KMS-11 (cell line): Measurements from ENCODE around the gene KNCN.

Source experiments
- H2AFZ ChIP-seq: fragments of 200-600 bp; sonication (generic); 2 replicates; pipeline ENCODE4 v1.6.1; 2016; ENCODE audit warnings: antibody characterized with exemption, mixed run types, low read depth
- H3K27ac ChIP-seq: fragments of 200-600 bp; sonication (generic); 2 replicates; pipeline ENCODE4 v1.6.1; 2016; ENCODE audit warnings: mild to moderate bottlenecking, mixed run types
- H3K27me3 ChIP-seq: fragments of 200-600 bp; sonication (generic); 2 replicates; pipeline ENCODE4 v1.6.1; 2017; ENCODE audit warnings: mild to moderate bottlenecking, low read depth, mixed run types, moderate library complexity; ENCODE audit not compliant: insufficient read depth
- H3K36me3 ChIP-seq: fragments of 200-600 bp; sonication (generic); 2 replicates; pipeline ENCODE4 v1.6.1; 2017; ENCODE audit warnings: mild to moderate bottlenecking, mixed run types; ENCODE audit not compliant: insufficient read depth
- H3K4me1 ChIP-seq: fragments of 200-600 bp; sonication (generic); 2 replicates; pipeline ENCODE4 v1.6.1; 2016; ENCODE audit warnings: mild to moderate bottlenecking, low read depth, mixed run types; ENCODE audit not compliant: poor library complexity, severe bottlenecking
- H3K4me2 ChIP-seq: fragments of 200-600 bp; sonication (generic); 2 replicates; pipeline ENCODE4 v1.7.0; 2016; ENCODE audit warnings: mild to moderate bottlenecking, mixed run types
- H3K4me3 ChIP-seq: fragments of 200-600 bp; sonication (generic); IDR thresholded peaks from 2 replicates; pipeline ENCODE4 v1.6.1; 2017; ENCODE audit warnings: low read depth, low read length, mixed read lengths; ENCODE audit not compliant: insufficient read depth
- H3K79me2 ChIP-seq: fragments of 200-600 bp; sonication (generic); 2 replicates; pipeline ENCODE4 v1.6.1; 2016; ENCODE audit warnings: low read depth, mixed run types; ENCODE audit not compliant: insufficient read depth
- H3K9ac ChIP-seq: fragments of 200-600 bp; sonication (generic); 2 replicates; pipeline ENCODE4 v1.6.1; 2016; ENCODE audit warnings: mild to moderate bottlenecking, mixed run types
- H4K20me1 ChIP-seq: fragments of 200-600 bp; sonication (generic); 2 replicates; pipeline ENCODE4 v1.6.1; 2016; ENCODE audit warnings: mild to moderate bottlenecking, mixed run types; ENCODE audit not compliant: insufficient read depth
- CTCF ChIP-seq: fragments of 200-600 bp; sonication (generic); conservative IDR thresholded peaks from 2 replicates; pipeline ENCODE4 v1.6.1; 2017; ENCODE audit warnings: low read depth, mild to moderate bottlenecking, antibody characterized with exemption, low read length, moderate library complexity, mixed read lengths

Gene KNCN

GRCh38 chr1:46587069-46587468 is 35.6 kb upstream of the KNCN start:
- H2AFZ ChIP-seq: no peak overlapping the region
- H3K27me3 ChIP-seq: no peaks in the 10 kb centered on the region
- H3K4me3 ChIP-seq: no peak overlapping the region
- no peak overlapping the region for H3K27ac ChIP-seq
- TF ChIP-seq CTCF: no peak
- no peaks in the 10 kb centered on the region for H3K79me2 ChIP-seq
- no peak overlapping the region for H3K9ac ChIP-seq
- H3K4me2 ChIP-seq: no peak overlapping the region
- no peaks in the 10 kb centered on the region for H4K20me1 ChIP-seq
- peaks cover 10% of the 10 kb centered on the region for H3K4me1 ChIP-seq
- no peaks in the 10 kb centered on the region for H3K36me3 ChIP-seq

GRCh38 chr1:46585312-46585938 is 34.0 kb upstream of the KNCN start:
- no peak for TF ChIP-seq CTCF
- H3K79me2 ChIP-seq: no peaks in the 10 kb centered on the region
- no peaks in the 10 kb centered on the region for H3K27me3 ChIP-seq
- no peak overlapping the region for H3K4me3 ChIP-seq
- H3K36me3 ChIP-seq: no peaks in the 10 kb centered on the region
- H2AFZ ChIP-seq: no peak overlapping the region
- no peak overlapping the region for H3K4me2 ChIP-seq
- H3K4me1 ChIP-seq: no peaks in the 10 kb centered on the region
- H3K27ac ChIP-seq: no peak overlapping the region
- H3K9ac ChIP-seq: no peak overlapping the region
- no peaks in the 10 kb centered on the region for H4K20me1 ChIP-seq

DNA sequence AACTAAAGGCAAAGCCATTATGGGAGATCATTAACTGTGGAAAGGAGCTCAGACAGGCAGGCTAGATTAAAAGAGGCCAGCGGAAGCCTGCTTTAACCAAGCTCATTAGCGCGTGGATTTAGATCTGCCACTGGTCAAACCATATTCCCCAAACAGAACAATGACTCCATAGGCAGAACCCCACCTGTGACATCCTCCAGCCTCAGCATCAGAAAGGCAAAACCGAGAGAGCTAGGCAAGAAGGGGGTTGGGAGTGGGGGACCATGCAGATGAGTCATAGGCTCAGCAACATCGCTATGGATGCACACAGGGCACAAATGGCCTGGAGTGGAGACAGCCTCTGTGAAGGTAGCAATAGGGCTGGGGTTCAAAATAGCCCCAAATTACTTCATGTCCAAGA is 32.0 kb upstream of the KNCN start:
- no peak overlapping the region for H2AFZ ChIP-seq
- no peaks in the 10 kb centered on the region for H4K20me1 ChIP-seq
- H3K4me2 ChIP-seq: no peak overlapping the region
- H3K4me3 ChIP-seq: no peak overlapping the region
- H3K36me3 ChIP-seq: no peaks in the 10 kb centered on the region
- no peaks in the 10 kb centered on the region for H3K4me1 ChIP-seq
- no peaks in the 10 kb centered on the region for H3K27me3 ChIP-seq
- no peak overlapping the region for H3K9ac ChIP-seq
- H3K79me2 ChIP-seq: no peaks in the 10 kb centered on the region
- TF ChIP-seq CTCF: no peak
- H3K27ac ChIP-seq: no peak overlapping the region

DNA sequence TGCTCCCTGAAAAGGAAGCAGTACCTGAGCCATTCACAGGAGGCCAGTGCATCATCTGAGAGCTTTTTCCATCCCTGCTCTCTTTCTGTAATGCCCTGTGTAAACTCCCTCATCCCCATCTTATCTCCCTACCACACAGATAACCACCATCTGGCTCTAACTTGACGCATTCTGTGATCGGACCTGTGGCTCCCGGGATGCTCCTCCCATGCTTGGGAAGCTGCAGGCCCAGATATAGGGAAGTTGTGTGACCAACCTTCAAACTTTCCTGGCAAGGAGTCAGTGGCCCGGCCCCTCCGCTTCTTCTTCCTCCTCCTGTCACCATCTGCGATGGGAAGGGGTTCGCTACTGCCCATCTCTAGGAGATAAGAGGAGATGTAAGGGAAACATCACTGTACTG is 31.5 kb upstream of the KNCN start:
- no peak overlapping the region for H3K4me2 ChIP-seq
- H3K36me3 ChIP-seq: no peaks in the 10 kb centered on the region
- H3K27me3 ChIP-seq: no peaks in the 10 kb centered on the region
- H3K27ac ChIP-seq: no peak overlapping the region
- no peak overlapping the region for H3K9ac ChIP-seq
- no peak overlapping the region for H2AFZ ChIP-seq
- no peak for TF ChIP-seq CTCF
- no peaks in the 10 kb centered on the region for H4K20me1 ChIP-seq
- H3K79me2 ChIP-seq: no peaks in the 10 kb centered on the region
- no peaks in the 10 kb centered on the region for H3K4me1 ChIP-seq
- no peak overlapping the region for H3K4me3 ChIP-seq
